A673 (cell line): ENCODE data around the gene POLR1G. TPM values are rescaled to one million over a fixed set of nuclear protein-coding genes. Genes with fewer than 3 reads are reported as not detected.

Source experiments
- BruUV-seq: library from RNA; stranded (reverse); fragments of 400-500 nt; replicated peaks from 2 replicates; lab custom pipeline; 2021; lab: Mats Ljungman, UMichigan
- CTCF ChIA-PET: fragments of 300-600 bp; sonication (Branson Sonifier 250); formaldehyde crosslinking; loops from one replicate; lab custom pipeline; 2022; ENCODE audit warnings: antibody characterized with exemption; lab: Charles Lee
- POLR2A ChIA-PET: fragments of 300-600 bp; sonication (Branson Sonifier 250); formaldehyde crosslinking; loops from one replicate; lab custom pipeline; 2022; ENCODE audit warnings: antibody characterized with exemption; ENCODE audit not compliant: low non-redundant PET; lab: Charles Lee
- DNase-seq: peaks from one replicate; pipeline ENCODE4 v3.0.0-alpha.2; 2015; ENCODE audit warnings: low spot score
- H3K27ac ChIP-seq: fragments of 200-600 bp; sonication (generic); 2 replicates; pipeline ENCODE4 v1.5.1; 2016; ENCODE audit warnings: mixed run types, low read depth, mild to moderate bottlenecking, mixed read lengths, antibody characterized with exemption, low read length; ENCODE audit not compliant: poor library complexity, severe bottlenecking
- H3K27me3 ChIP-seq: fragments of 200-600 bp; sonication (generic); replicated peaks from 2 replicates; pipeline ENCODE4 v1.6.1; 2017; ENCODE audit warnings: mixed run types, low read depth, mild to moderate bottlenecking, mixed read lengths, antibody characterized with exemption, low read length; ENCODE audit not compliant: insufficient read depth, poor library complexity
- H3K36me3 ChIP-seq: fragments of 200-600 bp; sonication (generic); 2 replicates; pipeline ENCODE4 v1.6.1; 2016; ENCODE audit warnings: mixed run types, mild to moderate bottlenecking, mixed read lengths, antibody characterized with exemption, low read length; ENCODE audit not compliant: insufficient read depth, poor library complexity, severe bottlenecking
- H3K4me1 ChIP-seq: fragments of 200-600 bp; sonication (generic); 2 replicates; pipeline ENCODE4 v1.6.1; 2017; ENCODE audit warnings: mixed run types, mild to moderate bottlenecking, mixed read lengths, antibody characterized with exemption, low read length; ENCODE audit not compliant: insufficient read depth, poor library complexity, severe bottlenecking
- H3K4me3 ChIP-seq: fragments of 200-600 bp; sonication (generic); 2 replicates; pipeline ENCODE4 v1.5.1; 2016; ENCODE audit warnings: low read depth, mixed run types, mild to moderate bottlenecking, mixed read lengths, low read length; ENCODE audit not compliant: poor library complexity, severe bottlenecking
- H3K9me3 ChIP-seq: fragments of 200-600 bp; sonication (generic); 2 replicates; pipeline ENCODE4 v1.6.1; 2016; ENCODE audit warnings: mixed run types, low read depth, mild to moderate bottlenecking, mixed read lengths, antibody characterized with exemption, low read length; ENCODE audit not compliant: poor library complexity, severe bottlenecking
- EZH2 ChIP-seq: fragments of 200-600 bp; sonication (generic); IDR thresholded peaks from 2 replicates; pipeline ENCODE4 v1.6.1; 2017; ENCODE audit warnings: borderline replicate concordance, low read depth, mild to moderate bottlenecking, mixed read lengths, antibody characterized with exemption, low read length; ENCODE audit not compliant: poor library complexity, severe bottlenecking
- intact Hi-C: fragments of 100-400 bp; cut with micrococcal nuclease; formaldehyde crosslinking; loops from one replicate; pipeline ENCODE4 v1.10.0; 2022; ENCODE audit not compliant: unreplicated experiment
- total RNA-seq: library from RNA; stranded (reverse); gene quantifications from 2 replicates; pipeline ENCODE4 v1.2.3, GENCODE V29; 2021
- TF ChIP-seq, protein P1 (sequence below): fragments of 300-800, 200-600 bp; sonication (generic); conservative IDR thresholded peaks from 2 replicates; pipeline ENCODE4 v1.5.1; 2017; ENCODE audit warnings: low read depth, mild to moderate bottlenecking, antibody characterized with exemption, low read length, moderate library complexity, mixed read lengths

Gene POLR1G
- total RNA-seq, 1 experiment from 2014 or later: 30.1 TPM

DNA sequence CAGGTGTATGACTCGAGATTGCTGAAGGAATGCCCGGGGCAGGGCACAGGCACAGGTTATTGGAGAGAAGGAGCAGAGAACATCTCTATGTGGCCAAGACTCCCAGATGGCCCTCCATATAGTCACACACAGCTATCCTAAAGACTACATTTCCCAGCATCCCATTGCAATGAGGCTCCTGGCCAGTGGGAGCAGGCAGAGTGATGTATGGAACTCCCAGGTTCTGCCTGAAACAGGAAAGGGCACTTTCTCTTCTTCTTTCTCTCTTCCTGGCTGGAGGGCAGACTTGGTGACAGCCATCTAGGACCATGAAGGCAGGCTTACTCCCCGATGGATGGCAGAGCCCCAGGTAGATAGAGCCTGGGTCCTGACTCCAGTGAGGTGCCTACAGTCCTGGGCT is 15.1 kb upstream of the POLR1G start:
- Histone ChIP-seq H3K27me3 (peaks cover under 1% of the 10 kb centered on the region), H3K4me1 (no peaks in the 10 kb centered on the region), H3K4me3 (no peak overlapping the region), H3K36me3 (no peaks in the 10 kb centered on the region), H3K9me3 (no peaks in the 10 kb centered on the region), H3K27ac (no peak overlapping the region)
- intact Hi-C loops: no loop called here
- ChIA-PET POLR2A (no interaction called here), CTCF (interaction anchor here (1.1 kb wide), 1 partner anchor 12 kb away, joined by 5 read pairs; no protein-coding TSS in a partner anchor)
- BruUV-seq: no TSS peak
- TF ChIP-seq, protein P1, sequence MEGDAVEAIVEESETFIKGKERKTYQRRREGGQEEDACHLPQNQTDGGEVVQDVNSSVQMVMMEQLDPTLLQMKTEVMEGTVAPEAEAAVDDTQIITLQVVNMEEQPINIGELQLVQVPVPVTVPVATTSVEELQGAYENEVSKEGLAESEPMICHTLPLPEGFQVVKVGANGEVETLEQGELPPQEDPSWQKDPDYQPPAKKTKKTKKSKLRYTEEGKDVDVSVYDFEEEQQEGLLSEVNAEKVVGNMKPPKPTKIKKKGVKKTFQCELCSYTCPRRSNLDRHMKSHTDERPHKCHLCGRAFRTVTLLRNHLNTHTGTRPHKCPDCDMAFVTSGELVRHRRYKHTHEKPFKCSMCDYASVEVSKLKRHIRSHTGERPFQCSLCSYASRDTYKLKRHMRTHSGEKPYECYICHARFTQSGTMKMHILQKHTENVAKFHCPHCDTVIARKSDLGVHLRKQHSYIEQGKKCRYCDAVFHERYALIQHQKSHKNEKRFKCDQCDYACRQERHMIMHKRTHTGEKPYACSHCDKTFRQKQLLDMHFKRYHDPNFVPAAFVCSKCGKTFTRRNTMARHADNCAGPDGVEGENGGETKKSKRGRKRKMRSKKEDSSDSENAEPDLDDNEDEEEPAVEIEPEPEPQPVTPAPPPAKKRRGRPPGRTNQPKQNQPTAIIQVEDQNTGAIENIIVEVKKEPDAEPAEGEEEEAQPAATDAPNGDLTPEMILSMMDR: no peak
- DNase-seq: peak; percentile 49

GRCh38 chr19:45391871-45392665 is 14.4 kb upstream of the POLR1G start:
- H3K27me3 ChIP-seq: no peaks in the 10 kb centered on the region
- H3K4me3 ChIP-seq: no peak overlapping the region
- intact Hi-C loops: no loop called here
- CTCF ChIA-PET: interaction anchor here (1.1 kb wide), 1 partner anchor 12 kb away, joined by 5 read pairs; no protein-coding TSS in a partner anchor
- no peaks in the 10 kb centered on the region for H3K4me1 ChIP-seq
- no peak overlapping the region for H3K27ac ChIP-seq
- H3K36me3 ChIP-seq: no peaks in the 10 kb centered on the region
- no peak for TF ChIP-seq EZH2
- TF ChIP-seq, protein P1: no peak
- POLR2A ChIA-PET: no interaction called here
- DNase-seq: no peak
- no peaks in the 10 kb centered on the region for H3K9me3 ChIP-seq
- BruUV-seq: no TSS peak

- no peaks in the 10 kb centered on the region for H3K9me3 ChIP-seq
- BruUV-seq: no TSS peak
- no peaks in the 10 kb centered on the region for H3K27me3 ChIP-seq
- no peak for DNase-seq
- intact Hi-C loops: no loop called here
- no peak overlapping the region for H3K4me3 ChIP-seq
- peaks cover 4% of the 10 kb centered on the region for H3K4me1 ChIP-seq
- H3K36me3 ChIP-seq: no peaks in the 10 kb centered on the region
- POLR2A ChIA-PET: no interaction called here
- CTCF ChIA-PET: interaction anchor here (0.7 kb wide), 1 partner anchor 153 kb away, joined by 5 read pairs; no protein-coding TSS in a partner anchor
- TF ChIP-seq, protein P1: no peak
- TF ChIP-seq EZH2: no peak
- no peak overlapping the region for H3K27ac ChIP-seq
These were observed 10.4 kb upstream of the POLR1G start for GRCh38 chr19:45395821-45396617.
